CD4-positive, alpha-beta T cell (primary cell): ENCODE results near the gene PPP6R3. TPM values are rescaled to one million over a fixed set of nuclear protein-coding genes. Genes with fewer than 3 reads are reported as not detected.

Source experiments
- ATAC-seq: fragments of 200-7000 bp; cut with Tn5 transposase; one replicate; pipeline ENCODE4 v1.10.0; 2022; ENCODE audit warnings: mild to moderate bottlenecking; ENCODE audit not compliant: poor library complexity
- CTCF ChIA-PET: fragments of 350-600 bp; sonication (Branson Sonifier 250); formaldehyde crosslinking; loops from one replicate; lab custom pipeline; 2021; ENCODE audit warnings: antibody characterized with exemption, inconsistent platforms; lab: Charles Lee
- POLR2A ChIA-PET: fragments of 350-600 bp; sonication (Branson Sonifier 250); formaldehyde crosslinking; loops from one replicate; lab custom pipeline; 2021; ENCODE audit warnings: antibody characterized with exemption, inconsistent platforms; lab: Charles Lee
- DNase-seq, 14 experiments: peaks; one replicate each; pipeline ENCODE4 v3.0.0-alpha.2; 2013 to 2020; ENCODE audit warnings: mixed read lengths in 2 of 14
- H3K27ac ChIP-seq, 2 donors: one replicate each; pipeline versions ENCODE4 v1.5.1 to v1.7.0; 2013; ENCODE audit warnings: low read length in 2 of 2, low read depth in 1 of 2, mild to moderate bottlenecking in 1 of 2
- H3K27me3 ChIP-seq, 2 experiments: 1 replicate in 1 of 2; 2 replicates in 1 of 2; pipeline versions ENCODE4 v1.6.1 to v1.7.0; 2013; ENCODE audit warnings: low read length in 2 of 2, control low read depth in 1 of 2, mild to moderate bottlenecking in 1 of 2, moderate library complexity in 1 of 2; ENCODE audit not compliant: insufficient read depth in 2 of 2, control insufficient read depth in 1 of 2
- H3K36me3 ChIP-seq: one replicate; pipeline ENCODE4 v1.6.1; 2013; ENCODE audit warnings: low read length, control low read depth; ENCODE audit not compliant: insufficient read depth
- H3K4me1 ChIP-seq: one replicate; pipeline ENCODE4 v1.6.1; 2013; ENCODE audit warnings: low read length, control low read depth; ENCODE audit not compliant: insufficient read depth
- H3K4me3 ChIP-seq: one replicate; pipeline ENCODE4 v1.5.1; 2013; ENCODE audit warnings: mild to moderate bottlenecking, low read length, moderate library complexity
- H3K9me3 ChIP-seq, 2 experiments: 1 replicate in 1 of 2; 2 replicates in 1 of 2; pipeline versions ENCODE4 v1.6.1 to v1.7.0; 2013; ENCODE audit warnings: low read length in 2 of 2, mild to moderate bottlenecking in 2 of 2, control low read depth in 1 of 2, moderate library complexity in 1 of 2; ENCODE audit not compliant: control insufficient read depth in 1 of 2, insufficient read depth in 1 of 2
- H3K27ac Mint-ChIP-seq: one replicate; pipeline ENCODE4 v1.8.0; 2020; ENCODE audit warnings: mixed read lengths
- H3K27me3 Mint-ChIP-seq: one replicate; pipeline ENCODE4 v1.8.0; 2021; ENCODE audit warnings: mixed read lengths
- H3K36me3 Mint-ChIP-seq: one replicate; pipeline ENCODE4 v1.8.0; 2021; ENCODE audit warnings: low read depth, mixed read lengths
- H3K4me1 Mint-ChIP-seq: one replicate; pipeline ENCODE4 v1.8.0; 2021; ENCODE audit warnings: low read depth, mixed read lengths
- H3K4me3 Mint-ChIP-seq: one replicate; pipeline ENCODE4 v1.8.0; 2020; ENCODE audit warnings: mild to moderate bottlenecking, mixed read lengths
- H3K9me3 Mint-ChIP-seq: one replicate; pipeline ENCODE4 v1.8.0; 2020; ENCODE audit warnings: mixed read lengths
- intact Hi-C, 2 experiments: fragments of 100-400 bp; cut with DNase I in 1 of 2; cut with micrococcal nuclease in 1 of 2; formaldehyde crosslinking; loops; one replicate each; pipeline versions ENCODE4 v1.15.1 to v1.9.0; 2023 to 2025; cut with DNase I, micrococcal nuclease
- total RNA-seq, 174 experiments: library from RNA in 2 of 174; stranded (reverse) in 2 of 174; gene quantifications; one replicate each; pipeline ENCODE4 v1.2.3 and lab custom pipeline; 2021 to 2026
- TF ChIP-seq, protein P1 (sequence below): fragments of 200-600 bp; IDR thresholded peaks from one replicate; pipeline ENCODE4 v1.8.0; 2022; ENCODE audit warnings: antibody characterized with exemption, mild to moderate bottlenecking

Gene PPP6R3
- total RNA-seq, 2 experiments from 2014 or later: 108 to 109 TPM

DNA sequence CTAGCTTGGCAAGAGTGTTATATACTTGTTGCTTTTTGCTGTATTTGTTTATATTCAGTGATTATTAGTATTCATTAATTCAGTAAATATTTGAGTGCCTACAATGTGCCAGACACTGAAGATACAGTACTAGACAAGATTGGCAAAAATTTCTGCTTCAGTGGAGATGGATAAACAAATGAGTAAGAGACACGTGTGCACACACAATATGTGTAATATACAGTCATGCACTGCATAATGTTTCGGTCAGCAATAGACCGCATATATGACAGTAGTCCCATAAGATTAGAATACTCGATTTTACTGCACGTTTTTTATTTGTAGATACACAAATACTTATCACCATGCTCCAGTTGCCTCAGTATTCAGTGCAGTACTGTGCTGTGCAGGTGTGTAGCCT, 118.9 kb downstream of the PPP6R3 start:
- TF ChIP-seq, protein P1, sequence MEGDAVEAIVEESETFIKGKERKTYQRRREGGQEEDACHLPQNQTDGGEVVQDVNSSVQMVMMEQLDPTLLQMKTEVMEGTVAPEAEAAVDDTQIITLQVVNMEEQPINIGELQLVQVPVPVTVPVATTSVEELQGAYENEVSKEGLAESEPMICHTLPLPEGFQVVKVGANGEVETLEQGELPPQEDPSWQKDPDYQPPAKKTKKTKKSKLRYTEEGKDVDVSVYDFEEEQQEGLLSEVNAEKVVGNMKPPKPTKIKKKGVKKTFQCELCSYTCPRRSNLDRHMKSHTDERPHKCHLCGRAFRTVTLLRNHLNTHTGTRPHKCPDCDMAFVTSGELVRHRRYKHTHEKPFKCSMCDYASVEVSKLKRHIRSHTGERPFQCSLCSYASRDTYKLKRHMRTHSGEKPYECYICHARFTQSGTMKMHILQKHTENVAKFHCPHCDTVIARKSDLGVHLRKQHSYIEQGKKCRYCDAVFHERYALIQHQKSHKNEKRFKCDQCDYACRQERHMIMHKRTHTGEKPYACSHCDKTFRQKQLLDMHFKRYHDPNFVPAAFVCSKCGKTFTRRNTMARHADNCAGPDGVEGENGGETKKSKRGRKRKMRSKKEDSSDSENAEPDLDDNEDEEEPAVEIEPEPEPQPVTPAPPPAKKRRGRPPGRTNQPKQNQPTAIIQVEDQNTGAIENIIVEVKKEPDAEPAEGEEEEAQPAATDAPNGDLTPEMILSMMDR: no peak
- Histone ChIP-seq H3K27me3 (no peaks in the 10 kb centered on the region), H3K9me3 (no peaks in the 10 kb centered on the region), H3K4me3 (no peak overlapping the region), H3K36me3 (peaks cover 87% of the 10 kb centered on the region), H3K27ac (no peak overlapping the region), H3K4me1 (no peaks in the 10 kb centered on the region)
- H3K36me3 Mint-ChIP-seq: peaks cover 98% of the 10 kb centered on the region
- ATAC-seq: no peak
- no peak for DNase-seq
- no peaks in the 10 kb centered on the region for H3K27me3 Mint-ChIP-seq
- peak overlapping the region; percentile 45 for H3K27ac Mint-ChIP-seq
- intact Hi-C loops: no loop called here
- ChIA-PET CTCF (no interaction called here), POLR2A (no interaction called here)
- peaks cover 14% of the 10 kb centered on the region for H3K4me1 Mint-ChIP-seq
- H3K9me3 Mint-ChIP-seq: no peaks in the 10 kb centered on the region
- H3K4me3 Mint-ChIP-seq: no peak overlapping the region

DNA sequence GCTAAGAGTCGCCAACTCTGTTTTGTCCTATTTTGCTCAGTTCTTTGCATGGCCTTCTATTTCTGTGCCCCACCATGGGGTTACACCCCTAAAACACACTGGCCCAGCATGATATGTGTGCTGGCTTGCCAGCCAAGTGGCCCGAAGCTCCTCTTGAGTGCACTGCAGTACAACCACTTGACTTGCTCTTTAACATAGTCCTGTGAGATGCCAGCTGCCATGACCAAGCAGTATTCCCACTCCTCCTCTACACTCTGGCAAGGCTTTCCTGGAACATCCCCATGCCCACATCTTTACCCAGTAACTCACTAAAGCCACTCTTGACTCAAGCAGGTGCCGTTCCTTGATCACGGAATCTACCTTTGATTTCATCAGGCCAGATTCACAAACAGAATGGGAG, 120.9 kb downstream of the PPP6R3 start:
- DNase-seq: no peak
- Histone ChIP-seq H3K4me3 (no peak overlapping the region), H3K27me3 (no peaks in the 10 kb centered on the region), H3K9me3 (no peaks in the 10 kb centered on the region), H3K27ac (no peak overlapping the region), H3K36me3 (peaks cover 87% of the 10 kb centered on the region), H3K4me1 (no peaks in the 10 kb centered on the region)
- CTCF ChIA-PET: no interaction called here
- Mint-ChIP-seq H3K36me3 (peaks cover 99% of the 10 kb centered on the region), H3K4me3 (no peak overlapping the region), H3K27me3 (no peaks in the 10 kb centered on the region), H3K9me3 (no peaks in the 10 kb centered on the region), H3K4me1 (peaks cover 14% of the 10 kb centered on the region), H3K27ac (no peak overlapping the region)
- POLR2A ChIA-PET: no interaction called here
- TF ChIP-seq, protein P1: no peak
- no peak for ATAC-seq
- intact Hi-C loops: loop anchor here in 1 of 2 experiments (5.0 kb wide), 1 partner anchor 506 kb away; no protein-coding TSS in a partner anchor

DNA sequence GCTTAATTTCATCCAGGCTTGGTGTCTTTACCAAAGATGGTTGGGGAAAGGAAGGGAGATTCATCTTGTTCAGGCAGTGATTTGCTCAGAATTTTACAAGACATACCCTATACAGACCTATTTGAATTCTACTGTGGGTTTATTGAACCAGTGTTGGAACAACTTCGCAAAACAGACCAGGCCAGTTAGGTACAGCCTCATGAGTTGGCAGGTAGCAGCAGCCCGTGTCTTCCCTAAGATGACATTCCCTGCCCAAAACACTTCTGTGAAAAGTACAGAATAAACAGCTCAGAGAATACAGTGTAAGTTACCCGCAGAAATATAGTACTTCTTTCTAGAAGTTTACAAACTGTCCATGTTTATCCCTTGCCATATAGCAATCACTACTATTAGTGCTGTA, 121.3 kb downstream of the PPP6R3 start:
- Mint-ChIP-seq H3K4me3 (no peak overlapping the region), H3K36me3 (peaks cover 99% of the 10 kb centered on the region)
- intact Hi-C loops: loop anchor here in 1 of 2 experiments (5.0 kb wide), 1 partner anchor 505 kb away; no protein-coding TSS in a partner anchor

More for the DNA sequence above, 121.3 kb downstream of the PPP6R3 start:
- DNase-seq (no peak), ATAC-seq (no peak)
- Histone ChIP-seq H3K27me3 (no peaks in the 10 kb centered on the region), H3K4me3 (no peak overlapping the region), H3K9me3 (no peaks in the 10 kb centered on the region), H3K27ac (no peak overlapping the region), H3K4me1 (no peaks in the 10 kb centered on the region), H3K36me3 (peaks cover 87% of the 10 kb centered on the region)
- TF ChIP-seq, protein P1: no peak
- H3K9me3 Mint-ChIP-seq: no peaks in the 10 kb centered on the region
- CTCF ChIA-PET: no interaction called here
- POLR2A ChIA-PET: no interaction called here
- H3K27ac Mint-ChIP-seq: no peak overlapping the region
- H3K27me3 Mint-ChIP-seq: no peaks in the 10 kb centered on the region
- peaks cover 14% of the 10 kb centered on the region for H3K4me1 Mint-ChIP-seq
